HG03342 (cell line): Measurements from ENCODE around the gene GRXCR1.

ENCODE experiments used
- ATAC-seq: cut with Tn5 transposase; IDR thresholded peaks from one replicate; pipeline ENCODE4 v1.9.1; 2021; ENCODE audit warnings: mild to moderate bottlenecking, moderate library complexity; ENCODE audit not compliant: unreplicated experiment

GRXCR1 gene

GRCh38 chr4:42892413-42892812 lies at the start of gene GRXCR1:
Gene GRXCR1, plus strand, starts transcription at chr4:42892713. Its CDS starts 554 bp downstream, at chr4:42893267.
- no peak for ATAC-seq

- no peak for ATAC-seq
Observed at GRCh38 chr4:42843694-42844093, 48.8 kb upstream of the GRXCR1 start.

- no peak for ATAC-seq
Observed at GRCh38 chr4:42844422-42845070, 48.0 kb upstream of the GRXCR1 start.

- no peak for ATAC-seq
Observed at GRCh38 chr4:42845586-42845985, 46.9 kb upstream of the GRXCR1 start.

- no peak for ATAC-seq
Observed at GRCh38 chr4:42855779-42856178, 36.7 kb upstream of the GRXCR1 start.

GRCh38 chr4:42865572-42866189 lies 26.8 kb upstream of the GRXCR1 start:
- ATAC-seq, result peak; percentile 81

GRCh38 chr4:42871261-42871660 lies 21.3 kb upstream of the GRXCR1 start:
- ATAC-seq, result no peak

- no peak for ATAC-seq
Observed at GRCh38 chr4:42871671-42872290, 20.7 kb upstream of the GRXCR1 start.

GRCh38 chr4:42878863-42879262 lies 13.7 kb upstream of the GRXCR1 start:
- ATAC-seq, result no peak

GRCh38 chr4:42881253-42881652 lies 11.3 kb upstream of the GRXCR1 start:
- ATAC-seq, result no peak

GRCh38 chr4:42891644-42892043 lies 869 bp upstream of the GRXCR1 start:
- ATAC-seq, result no peak

- ATAC-seq, result no peak
Observed at GRCh38 chr4:42895452-42895851, 2.9 kb downstream of the GRXCR1 start.

- ATAC-seq, result no peak
Observed at GRCh38 chr4:42904986-42905385, 12.5 kb downstream of the GRXCR1 start.

GRCh38 chr4:42905591-42905990 lies 13.1 kb downstream of the GRXCR1 start:
- no peak for ATAC-seq

GRCh38 chr4:42906341-42906740 lies 13.8 kb downstream of the GRXCR1 start:
- no peak for ATAC-seq

- ATAC-seq, result no peak
Observed at GRCh38 chr4:42906891-42907759, 14.6 kb downstream of the GRXCR1 start.

GRCh38 chr4:42910459-42910858 lies 17.9 kb downstream of the GRXCR1 start:
- no peak for ATAC-seq

- no peak for ATAC-seq
Observed at GRCh38 chr4:42914937-42915336, 22.4 kb downstream of the GRXCR1 start.

GRCh38 chr4:42915484-42915883 lies 23.0 kb downstream of the GRXCR1 start:
- no peak for ATAC-seq

GRCh38 chr4:42917296-42917695 lies 24.8 kb downstream of the GRXCR1 start:
- ATAC-seq, result no peak

GRCh38 chr4:42923431-42923830 lies 30.9 kb downstream of the GRXCR1 start:
- ATAC-seq, result no peak
